Hepatocyte (in vitro differentiated cells): Measurements from ENCODE around the gene IMMP1L.

Experiments used
- CTCF ChIP-seq: fragments of 200-600 bp; sonication (generic); IDR thresholded peaks from 2 replicates; pipeline ENCODE4 v1.5.1; 2016; ENCODE audit warnings: antibody characterized with exemption, mild to moderate bottlenecking; ENCODE audit not compliant: poor library complexity
- EZH2phosphoT487 ChIP-seq: fragments of 200-600 bp; sonication (generic); IDR thresholded peaks from one replicate; pipeline ENCODE4 v1.6.1; 2018; ENCODE audit warnings: antibody characterized with exemption, mild to moderate bottlenecking, low read depth, moderate library complexity; ENCODE audit not compliant: unreplicated experiment, severe bottlenecking

GRCh38 chr11:31415435-31415834 is 94.0 kb downstream of the IMMP1L start:
- TF ChIP-seq CTCF (no peak), EZH2phosphoT487 (no peak)
